CD14-positive monocyte (primary cell): ENCODE results near the gene STMND1. TPM values are rescaled to one million over a fixed set of nuclear protein-coding genes. Genes with fewer than 3 reads are reported as not detected.

ENCODE experiments used
- DNase-seq, 3 donors: peaks; one replicate each; pipeline ENCODE4 v3.0.0-alpha.2; 2011 to 2022
- H2AFZ ChIP-seq: 2 replicates; pipeline ENCODE4 v1.6.0; 2012; ENCODE audit warnings: mild to moderate bottlenecking, low read depth, low read length, inconsistent platforms; ENCODE audit not compliant: insufficient read depth, poor library complexity, severe bottlenecking
- H3K27ac ChIP-seq, 2 donors: 1 replicate in 1 of 2; 2 replicates in 1 of 2; pipeline ENCODE4 v1.5.1; 2012 to 2013; ENCODE audit warnings: low read length in 2 of 2, control low read depth in 1 of 2, inconsistent platforms in 1 of 2, low read depth in 1 of 2, mild to moderate bottlenecking in 1 of 2
- H3K27me3 ChIP-seq, 2 donors: one replicate each; pipeline versions ENCODE4 v1.6.0 to v1.6.1; 2011 to 2013; ENCODE audit warnings: low read length in 2 of 2; ENCODE audit not compliant: control insufficient read depth in 2 of 2, insufficient read depth in 2 of 2
- H3K36me3 ChIP-seq, 2 donors: replicated peaks in 1 of 2; 1 replicate in 1 of 2; 2 replicates in 1 of 2; pipeline versions ENCODE4 v1.5.1 to v1.6.1; 2012 to 2013; ENCODE audit warnings: low read length in 2 of 2, control low read depth in 1 of 2, inconsistent platforms in 1 of 2, mild to moderate bottlenecking in 1 of 2; ENCODE audit not compliant: insufficient read depth in 2 of 2, control insufficient read depth in 1 of 2
- H3K4me1 ChIP-seq, 2 donors: 1 replicate in 1 of 2; 2 replicates in 1 of 2; pipeline versions ENCODE4 v1.5.1 to v1.6.1; 2012 to 2013; ENCODE audit warnings: low read length in 2 of 2, control low read depth in 1 of 2, inconsistent platforms in 1 of 2, mild to moderate bottlenecking in 1 of 2, moderate library complexity in 1 of 2; ENCODE audit not compliant: insufficient read depth in 2 of 2, control insufficient read depth in 1 of 2
- H3K4me2 ChIP-seq: replicated peaks from 2 replicates; pipeline ENCODE3; 2012; ENCODE audit warnings: low read length, moderate library complexity, mild to moderate bottlenecking; ENCODE audit not compliant: poor library complexity, severe bottlenecking; ENCODE audit errors: extremely low read depth
- H3K4me3 ChIP-seq, 3 experiments: fragments of 200-600 bp in 1 of 3; sonication (generic) in 1 of 3; replicated peaks in 1 of 3; 1 replicate in 2 of 3; 2 replicates in 1 of 3; pipeline ENCODE4 v1.5.1; 2011 to 2013; ENCODE audit warnings: low read length in 3 of 3, mild to moderate bottlenecking in 3 of 3, control low read depth in 2 of 3, low read depth in 2 of 3, inconsistent platforms in 1 of 3, moderate library complexity in 1 of 3
- H3K79me2 ChIP-seq: 2 replicates; pipeline ENCODE4 v1.6.0; 2012; ENCODE audit warnings: mild to moderate bottlenecking, control low read depth, inconsistent platforms, low read length, moderate library complexity; ENCODE audit not compliant: insufficient read depth
- H3K9ac ChIP-seq: 2 replicates; pipeline ENCODE4 v1.6.0; 2017; ENCODE audit warnings: low read length, mild to moderate bottlenecking; ENCODE audit not compliant: insufficient read depth, poor library complexity, severe bottlenecking
- H3K9me3 ChIP-seq, 2 donors: replicated peaks in 1 of 2; 1 replicate in 1 of 2; 2 replicates in 1 of 2; pipeline versions ENCODE4 v1.5.1 to v1.6.1; 2012 to 2013; ENCODE audit warnings: low read length in 2 of 2, control low read depth in 1 of 2; ENCODE audit not compliant: control insufficient read depth in 1 of 2, insufficient read depth in 1 of 2
- H4K20me1 ChIP-seq: 2 replicates; pipeline ENCODE4 v1.6.0; 2012; ENCODE audit warnings: mild to moderate bottlenecking, low read length, control low read depth, moderate library complexity; ENCODE audit not compliant: insufficient read depth
- H3K27ac Mint-ChIP-seq, 7 donors: one replicate each; pipeline ENCODE4 v1.8.0; 2020; ENCODE audit warnings: mild to moderate bottlenecking in 7 of 7, mixed read lengths in 7 of 7, moderate library complexity in 6 of 7, inconsistent platforms in 2 of 7
- H3K27me3 Mint-ChIP-seq, 3 donors: one replicate each; pipeline ENCODE4 v1.8.0; 2021 to 2022; ENCODE audit warnings: low read depth in 3 of 3, mild to moderate bottlenecking in 3 of 3, mixed read lengths in 3 of 3, moderate library complexity in 3 of 3, inconsistent platforms in 1 of 3
- H3K36me3 Mint-ChIP-seq, 2 donors: one replicate each; pipeline ENCODE4 v1.8.0; 2020; ENCODE audit warnings: mixed read lengths in 2 of 2, inconsistent platforms in 1 of 2, mild to moderate bottlenecking in 1 of 2
- H3K4me1 Mint-ChIP-seq: one replicate; pipeline ENCODE4 v1.8.0; 2020; ENCODE audit warnings: mild to moderate bottlenecking, mixed read lengths
- H3K4me3 Mint-ChIP-seq, 2 donors: one replicate each; pipeline ENCODE4 v1.8.0; 2020; ENCODE audit warnings: mild to moderate bottlenecking in 2 of 2, mixed read lengths in 2 of 2, moderate library complexity in 1 of 2
- H3K9me3 Mint-ChIP-seq, 7 donors: one replicate each; pipeline ENCODE4 v1.8.0; 2020 to 2022; ENCODE audit warnings: mixed read lengths in 7 of 7, mild to moderate bottlenecking in 6 of 7, moderate library complexity in 6 of 7, inconsistent platforms in 2 of 7
- WGBS: methylation state at CpG from one replicate; pipeline ENCODE4 v1.1.5; 2013; ENCODE audit warnings: missing lambda C conversion rate; ENCODE audit not compliant: insufficient coverage; 5-methylcytosine and 5-hydroxymethylcytosine counted together
- intact Hi-C, 2 donors: fragments of 100-400 bp; cut with micrococcal nuclease; formaldehyde crosslinking; loops; one replicate each; pipeline versions ENCODE4 v1.15.0 to v1.15.1; 2023
- polyA plus RNA-seq, 3 donors: library from polyadenylated mRNA; depleted of rRNA in 1 of 3; unstranded in 2 of 3; stranded (reverse) in 1 of 3; fragments of 300-500 nt in 2 of 3; fragments of >200 nt in 1 of 3; fragmentation: Illumina TruSeq in 2 of 3; gene quantifications; 1 replicate in 2 of 3; 2 replicates in 1 of 3; pipeline ENCODE4 v1.2.3, GENCODE V29; 2012 to 2021
- TF ChIP-seq, protein P1 (sequence below): fragments of 200-600 bp; IDR thresholded peaks from one replicate; pipeline ENCODE4 v1.8.0; 2022; ENCODE audit warnings: antibody characterized with exemption, mild to moderate bottlenecking

The STMND1 gene
- polyA plus RNA-seq, 3 donors: not detected

DNA sequence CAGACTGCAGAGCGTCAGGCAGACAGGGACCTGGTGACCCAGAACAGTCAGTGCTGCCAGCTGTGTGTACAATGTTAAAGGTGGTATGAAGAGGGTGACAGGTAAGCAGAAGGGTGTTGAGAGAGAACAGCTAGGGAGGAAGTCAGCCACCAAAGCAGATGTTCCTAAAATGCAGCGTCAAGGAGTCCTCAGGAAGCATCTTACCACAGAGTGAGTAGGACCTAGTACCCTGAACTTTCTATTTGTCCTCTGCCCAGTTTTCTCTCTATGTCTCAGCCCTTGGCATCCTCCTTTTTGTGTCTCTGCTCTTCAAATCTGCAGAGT, 14.2 kb downstream of the STMND1 start:
- H3K9me3 Mint-ChIP-seq: peaks cover 0 to 8% (median 2%) of the 10 kb centered on the region in 7 donors
- Histone ChIP-seq H3K4me2 (no peak overlapping the region), H3K9me3 (no peaks in the 10 kb centered on the region), H3K36me3 (no peaks in the 10 kb centered on the region), H3K27ac (no peak overlapping the region), H2AFZ (no peak overlapping the region), H4K20me1 (no peaks in the 10 kb centered on the region), H3K27me3 (no peaks in the 10 kb centered on the region), H3K4me3 (no peak overlapping the region), H3K4me1 (no peaks in the 10 kb centered on the region), H3K79me2 (no peaks in the 10 kb centered on the region), H3K9ac (no peak overlapping the region)
- no peaks in the 10 kb centered on the region for H3K36me3 Mint-ChIP-seq
- TF ChIP-seq, protein P1, sequence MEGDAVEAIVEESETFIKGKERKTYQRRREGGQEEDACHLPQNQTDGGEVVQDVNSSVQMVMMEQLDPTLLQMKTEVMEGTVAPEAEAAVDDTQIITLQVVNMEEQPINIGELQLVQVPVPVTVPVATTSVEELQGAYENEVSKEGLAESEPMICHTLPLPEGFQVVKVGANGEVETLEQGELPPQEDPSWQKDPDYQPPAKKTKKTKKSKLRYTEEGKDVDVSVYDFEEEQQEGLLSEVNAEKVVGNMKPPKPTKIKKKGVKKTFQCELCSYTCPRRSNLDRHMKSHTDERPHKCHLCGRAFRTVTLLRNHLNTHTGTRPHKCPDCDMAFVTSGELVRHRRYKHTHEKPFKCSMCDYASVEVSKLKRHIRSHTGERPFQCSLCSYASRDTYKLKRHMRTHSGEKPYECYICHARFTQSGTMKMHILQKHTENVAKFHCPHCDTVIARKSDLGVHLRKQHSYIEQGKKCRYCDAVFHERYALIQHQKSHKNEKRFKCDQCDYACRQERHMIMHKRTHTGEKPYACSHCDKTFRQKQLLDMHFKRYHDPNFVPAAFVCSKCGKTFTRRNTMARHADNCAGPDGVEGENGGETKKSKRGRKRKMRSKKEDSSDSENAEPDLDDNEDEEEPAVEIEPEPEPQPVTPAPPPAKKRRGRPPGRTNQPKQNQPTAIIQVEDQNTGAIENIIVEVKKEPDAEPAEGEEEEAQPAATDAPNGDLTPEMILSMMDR: no peak
- intact Hi-C loops: no loop called here
- no peaks in the 10 kb centered on the region for H3K4me1 Mint-ChIP-seq
- 13% methylated on average over 1 of the region's 2 CpGs for WGBS
- no peak overlapping the region for H3K4me3 Mint-ChIP-seq
- H3K27me3 Mint-ChIP-seq: peaks cover 0 to 12% (median 2%) of the 10 kb centered on the region in 3 donors
- H3K27ac Mint-ChIP-seq: no peak overlapping the region
- no peak for DNase-seq

DNA sequence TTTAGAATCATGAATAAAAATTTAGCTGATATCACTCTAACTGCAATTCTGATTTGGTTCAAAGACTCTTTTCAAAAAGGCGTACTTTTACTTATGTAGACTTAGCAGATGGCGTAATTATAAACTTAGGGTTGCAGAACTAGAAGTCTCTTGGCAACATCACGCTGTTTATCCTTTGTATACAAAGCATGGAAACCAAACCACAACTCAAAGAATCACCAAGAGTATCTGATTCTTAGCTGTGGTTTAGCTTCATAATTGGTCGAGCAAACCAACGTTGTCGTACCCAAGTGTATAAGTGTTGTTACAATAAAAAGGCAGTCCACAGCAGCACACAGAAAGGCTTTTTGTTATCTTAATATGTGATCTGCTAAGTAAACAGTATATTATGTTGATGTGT, 18.2 kb downstream of the STMND1 start:
- no CpG with 5 or more reads among the region's 6 CpGs for WGBS
- Histone ChIP-seq H3K4me3 (no peak overlapping the region), H3K9ac (no peak overlapping the region), H2AFZ (no peak overlapping the region), H3K4me2 (no peak overlapping the region), H3K36me3 (no peaks in the 10 kb centered on the region), H3K27me3 (no peaks in the 10 kb centered on the region), H4K20me1 (no peaks in the 10 kb centered on the region), H3K79me2 (no peaks in the 10 kb centered on the region), H3K9me3 (no peaks in the 10 kb centered on the region), H3K27ac (no peak overlapping the region), H3K4me1 (no peaks in the 10 kb centered on the region)
- no peak overlapping the region for H3K27ac Mint-ChIP-seq
- TF ChIP-seq, protein P1: no peak
- H3K9me3 Mint-ChIP-seq: peaks cover 0 to 3% (median 0%) of the 10 kb centered on the region in 7 donors
- no peak for DNase-seq
- H3K4me3 Mint-ChIP-seq: no peak overlapping the region
- H3K27me3 Mint-ChIP-seq: peaks cover 2 to 19% (median 3%) of the 10 kb centered on the region in 3 donors
- intact Hi-C loops: no loop called here
- no peaks in the 10 kb centered on the region for H3K36me3 Mint-ChIP-seq
- H3K4me1 Mint-ChIP-seq: no peaks in the 10 kb centered on the region
